ENCODE data around the gene ST7L.

The ST7L gene

DNA sequence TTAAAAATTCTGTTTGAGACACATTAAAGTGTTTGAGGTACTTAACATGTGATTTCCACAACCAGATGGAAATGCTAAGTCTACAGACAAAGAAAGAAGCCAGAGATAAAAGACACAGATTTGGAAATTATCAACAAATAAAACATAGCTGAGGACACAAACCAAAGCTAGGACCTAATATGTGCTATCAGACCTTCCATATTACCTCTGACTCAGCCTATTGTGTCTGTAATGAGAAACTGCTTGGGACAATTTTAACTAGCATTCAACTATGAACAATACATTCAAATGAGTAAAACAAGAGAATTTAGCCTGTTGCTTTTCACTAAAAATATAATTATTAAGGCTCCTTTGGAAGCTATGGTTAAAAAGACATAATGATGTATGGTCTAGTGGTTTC, 55.6 kb downstream of the ST7L start:
- no peak for DNase-seq

DNA sequence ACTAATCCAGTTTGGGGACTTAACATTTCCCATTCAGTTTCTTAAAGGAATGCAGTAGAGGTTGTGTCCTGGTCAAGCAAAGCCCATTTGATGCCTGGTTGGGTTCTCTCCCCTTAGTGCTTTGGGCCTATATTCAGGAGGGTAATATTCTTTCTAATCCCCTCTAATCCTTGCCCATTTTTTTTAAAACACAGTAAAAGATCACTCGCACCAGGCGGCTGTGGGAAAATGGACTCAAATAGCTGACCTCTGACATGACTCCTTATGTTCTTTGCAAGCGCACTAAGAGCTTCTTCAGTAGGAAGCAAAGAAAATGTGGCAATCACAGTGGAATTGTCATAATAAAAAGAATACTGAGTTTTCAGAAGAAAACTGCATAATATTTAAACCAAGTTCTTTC, 60.3 kb downstream of the ST7L start:
- no peaks in the 10 kb centered on the region for H3K36me3 ChIP-seq (ENCODE audit: control insufficient read depth in 1 of 2, insufficient read depth in 2 of 2, low read length in 2 of 2)
- no peak overlapping the region for H4K12ac ChIP-seq (ENCODE audit: low read depth, low read length)
- H3K27me3 ChIP-seq (ENCODE audit: insufficient read depth, low read length): no peaks in the 10 kb centered on the region
- H2AK5ac ChIP-seq (ENCODE audit: low read length): no peak overlapping the region
- H3K79me1 ChIP-seq (ENCODE audit: low read length): no peaks in the 10 kb centered on the region
- H3K4me2 ChIP-seq (ENCODE audit: low read length): no peak overlapping the region
- H3K9ac ChIP-seq (ENCODE audit: low read length): no peak overlapping the region
- WGBS (ENCODE audit: extremely low coverage, insufficient coverage, insufficient read length): no CpG with 5 or more reads among the region's 3 CpGs
- H4K91ac ChIP-seq (ENCODE audit: low read depth, low read length): no peak overlapping the region
- no peak overlapping the region for H2AFZ ChIP-seq (ENCODE audit: insufficient read depth, low read length, poor library complexity)
- no peaks in the 10 kb centered on the region for H3K4me1 ChIP-seq (ENCODE audit: control insufficient read depth in 1 of 2, insufficient read depth in 2 of 2, low read length in 2 of 2)
- no peak overlapping the region for H2BK5ac ChIP-seq (ENCODE audit: low read depth, low read length, poor library complexity)
- H3K23ac ChIP-seq (ENCODE audit: low read length): no peak overlapping the region
- no peak overlapping the region for H3K18ac ChIP-seq (ENCODE audit: low read length)
- no peaks in the 10 kb centered on the region for H3K9me3 ChIP-seq (ENCODE audit: insufficient read depth, low read depth, low read length)
- H4K8ac ChIP-seq (ENCODE audit: low read depth, low read length): no peak overlapping the region
- H3K14ac ChIP-seq (ENCODE audit: low read length): no peak overlapping the region
- no peaks in the 10 kb centered on the region for H3K79me2 ChIP-seq (ENCODE audit: control insufficient read depth, insufficient read depth, low read length, poor library complexity)
- no peak overlapping the region for H3K4ac ChIP-seq (ENCODE audit: low read depth, low read length)
- no peak overlapping the region for H2BK12ac ChIP-seq (ENCODE audit: low read length)
- no peak for DNase-seq
- no peak overlapping the region for H2BK120ac ChIP-seq (ENCODE audit: insufficient read depth, low read length, poor library complexity)
- no peak overlapping the region for H3K27ac ChIP-seq (ENCODE audit: low read depth, low read length)
- H3K4me3 ChIP-seq (ENCODE audit: low read depth, low read length): no peak overlapping the region

More for the DNA sequence above, 55.6 kb downstream of the ST7L start:
- no peaks in the 10 kb centered on the region for H3K27me3 ChIP-seq (ENCODE audit: insufficient read depth, low read length)
- no peak overlapping the region for H4K8ac ChIP-seq (ENCODE audit: low read depth, low read length)
- H4K12ac ChIP-seq (ENCODE audit: low read depth, low read length): no peak overlapping the region
- no peak overlapping the region for H3K9ac ChIP-seq (ENCODE audit: low read length)
- H3K18ac ChIP-seq (ENCODE audit: low read length): no peak overlapping the region
- no peak overlapping the region for H2BK12ac ChIP-seq (ENCODE audit: low read length)
- H2AFZ ChIP-seq (ENCODE audit: insufficient read depth, low read length, poor library complexity): no peak overlapping the region
- no peak overlapping the region for H2BK120ac ChIP-seq (ENCODE audit: insufficient read depth, low read length, poor library complexity)
- no peak overlapping the region for H3K27ac ChIP-seq (ENCODE audit: low read depth, low read length)
- H2AK5ac ChIP-seq (ENCODE audit: low read length): no peak overlapping the region
- H3K23ac ChIP-seq (ENCODE audit: low read length): no peak overlapping the region
- H3K79me2 ChIP-seq (ENCODE audit: control insufficient read depth, insufficient read depth, low read length, poor library complexity): no peaks in the 10 kb centered on the region
- H4K91ac ChIP-seq (ENCODE audit: low read depth, low read length): no peak overlapping the region
- no peaks in the 10 kb centered on the region for H3K36me3 ChIP-seq (ENCODE audit: control insufficient read depth in 1 of 2, insufficient read depth in 2 of 2, low read length in 2 of 2)
- no peaks in the 10 kb centered on the region for H3K79me1 ChIP-seq (ENCODE audit: low read length)
- no peak overlapping the region for H3K4ac ChIP-seq (ENCODE audit: low read depth, low read length)
- H3K4me3 ChIP-seq (ENCODE audit: low read depth, low read length): no peak overlapping the region
- H3K14ac ChIP-seq (ENCODE audit: low read length): no peak overlapping the region
- no peaks in the 10 kb centered on the region for H3K9me3 ChIP-seq (ENCODE audit: insufficient read depth, low read depth, low read length)
- no peak overlapping the region for H2BK5ac ChIP-seq (ENCODE audit: low read depth, low read length, poor library complexity)
- no peak overlapping the region for H3K4me2 ChIP-seq (ENCODE audit: low read length)
- no peaks in the 10 kb centered on the region for H3K4me1 ChIP-seq (ENCODE audit: control insufficient read depth in 1 of 2, insufficient read depth in 2 of 2, low read length in 2 of 2)

DNA sequence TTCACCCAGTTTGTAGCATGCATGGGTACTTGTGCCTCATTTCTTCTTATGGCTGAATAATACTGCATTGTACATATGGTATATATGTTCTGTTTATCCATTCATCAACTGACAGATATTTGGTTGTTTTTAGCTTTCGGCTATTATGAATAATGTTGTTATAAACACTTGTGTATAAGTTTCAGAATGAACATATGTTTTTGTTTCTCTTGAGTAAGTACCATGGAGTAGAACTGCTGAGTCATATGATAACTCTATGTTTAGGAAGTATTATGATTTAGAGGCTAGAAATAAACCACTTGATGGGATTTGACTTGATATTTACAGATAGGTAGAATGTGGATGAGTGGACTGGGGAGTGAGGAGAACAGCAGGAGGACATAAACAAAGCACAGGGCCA, 61.6 kb downstream of the ST7L start:
- no peak overlapping the region for H2BK12ac ChIP-seq (ENCODE audit: low read length)
- no peaks in the 10 kb centered on the region for H3K79me2 ChIP-seq (ENCODE audit: control insufficient read depth, insufficient read depth, low read length, poor library complexity)
- no peak overlapping the region for H4K91ac ChIP-seq (ENCODE audit: low read depth, low read length)
- H2BK5ac ChIP-seq (ENCODE audit: low read depth, low read length, poor library complexity): no peak overlapping the region
- no peaks in the 10 kb centered on the region for H3K79me1 ChIP-seq (ENCODE audit: low read length)
- no peaks in the 10 kb centered on the region for H3K9me3 ChIP-seq (ENCODE audit: insufficient read depth, low read depth, low read length)
- H3K36me3 ChIP-seq (ENCODE audit: control insufficient read depth in 1 of 2, insufficient read depth in 2 of 2, low read length in 2 of 2): peaks cover 0 to 2% of the 10 kb centered on the region in 2 experiments
- no peak overlapping the region for H3K14ac ChIP-seq (ENCODE audit: low read length)
- H3K27me3 ChIP-seq (ENCODE audit: insufficient read depth, low read length): no peaks in the 10 kb centered on the region
- H3K18ac ChIP-seq (ENCODE audit: low read length): no peak overlapping the region
- H3K4me3 ChIP-seq (ENCODE audit: low read depth, low read length): no peak overlapping the region
- WGBS (ENCODE audit: extremely low coverage, insufficient coverage, insufficient read length): no CpG with 5 or more reads among the region's 1 CpG
- no peak overlapping the region for H3K4me2 ChIP-seq (ENCODE audit: low read length)
- H3K27ac ChIP-seq (ENCODE audit: low read depth, low read length): no peak overlapping the region
- H3K4me1 ChIP-seq (ENCODE audit: control insufficient read depth in 1 of 2, insufficient read depth in 2 of 2, low read length in 2 of 2): no peaks in the 10 kb centered on the region
- no peak for DNase-seq
- H3K9ac ChIP-seq (ENCODE audit: low read length): no peak overlapping the region
- no peak overlapping the region for H4K12ac ChIP-seq (ENCODE audit: low read depth, low read length)
- H4K8ac ChIP-seq (ENCODE audit: low read depth, low read length): no peak overlapping the region
- no peak overlapping the region for H2AK5ac ChIP-seq (ENCODE audit: low read length)
- H3K4ac ChIP-seq (ENCODE audit: low read depth, low read length): no peak overlapping the region
- H2AFZ ChIP-seq (ENCODE audit: insufficient read depth, low read length, poor library complexity): no peak overlapping the region
- no peak overlapping the region for H3K23ac ChIP-seq (ENCODE audit: low read length)
- H2BK120ac ChIP-seq (ENCODE audit: insufficient read depth, low read length, poor library complexity): no peak overlapping the region

DNA sequence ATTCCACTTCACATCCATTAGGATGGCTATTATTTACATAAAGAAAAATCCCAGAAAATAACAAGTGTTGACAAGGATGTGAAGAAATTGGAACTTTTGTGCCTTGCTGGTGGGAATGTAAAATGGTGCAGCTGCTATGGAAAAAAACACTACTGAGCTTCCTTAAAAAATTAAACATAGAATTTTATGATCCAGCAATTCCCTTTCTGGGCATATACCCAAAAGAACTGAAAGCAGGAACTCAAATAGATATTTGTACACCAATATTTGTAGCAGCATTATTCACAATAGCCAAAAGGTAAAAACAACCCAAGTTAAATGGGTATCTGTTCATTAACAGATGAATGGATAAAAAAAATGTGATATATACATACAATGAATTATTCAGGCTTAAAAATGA, 64.5 kb downstream of the ST7L start:
- Histone ChIP-seq H2AK5ac (ENCODE audit: low read length) (no peak overlapping the region), H3K4ac (ENCODE audit: low read depth, low read length) (no peak overlapping the region), H3K4me3 (ENCODE audit: low read depth, low read length) (no peak overlapping the region), H2BK12ac (ENCODE audit: low read length) (no peak overlapping the region), H3K23ac (ENCODE audit: low read length) (no peak overlapping the region), H3K79me1 (ENCODE audit: low read length) (no peaks in the 10 kb centered on the region), H3K9ac (ENCODE audit: low read length) (no peak overlapping the region), H2BK120ac (ENCODE audit: insufficient read depth, low read length, poor library complexity) (no peak overlapping the region), H3K18ac (ENCODE audit: low read length) (no peak overlapping the region), H3K36me3 (ENCODE audit: control insufficient read depth in 1 of 2, insufficient read depth in 2 of 2, low read length in 2 of 2) (peaks cover 0 to 2% of the 10 kb centered on the region in 2 experiments), H4K8ac (ENCODE audit: low read depth, low read length) (no peak overlapping the region), H2AFZ (ENCODE audit: insufficient read depth, low read length, poor library complexity) (no peak overlapping the region), H3K9me3 (ENCODE audit: insufficient read depth, low read depth, low read length) (no peaks in the 10 kb centered on the region), H3K79me2 (ENCODE audit: control insufficient read depth, insufficient read depth, low read length, poor library complexity) (no peaks in the 10 kb centered on the region), H3K27ac (ENCODE audit: low read depth, low read length) (no peak overlapping the region), H4K91ac (ENCODE audit: low read depth, low read length) (no peak overlapping the region), H3K27me3 (ENCODE audit: insufficient read depth, low read length) (no peaks in the 10 kb centered on the region), H3K4me1 (ENCODE audit: control insufficient read depth in 1 of 2, insufficient read depth in 2 of 2, low read length in 2 of 2) (no peaks in the 10 kb centered on the region), H3K4me2 (ENCODE audit: low read length) (no peak overlapping the region), H4K12ac (ENCODE audit: low read depth, low read length) (no peak overlapping the region), H3K14ac (ENCODE audit: low read length) (no peak overlapping the region), H2BK5ac (ENCODE audit: low read depth, low read length, poor library complexity) (no peak overlapping the region)
- no peak for DNase-seq

DNA sequence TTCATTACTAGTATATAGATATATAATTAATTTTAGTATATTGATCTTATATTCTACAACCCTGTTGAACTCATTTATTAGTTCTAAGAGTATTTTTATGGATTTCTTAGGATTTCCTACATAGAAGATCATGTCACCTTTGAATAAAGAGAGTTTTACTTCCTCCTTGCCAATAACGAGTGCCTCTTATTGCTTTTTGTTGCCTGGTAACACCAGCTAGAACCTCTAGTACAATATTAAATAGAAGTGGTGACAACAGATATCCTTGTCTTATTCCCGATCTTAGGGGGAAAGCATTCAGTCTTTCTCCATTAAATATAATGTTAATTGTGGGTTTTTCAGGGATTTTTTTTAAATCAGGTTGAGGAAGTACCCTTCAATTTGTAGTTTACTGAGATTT, 69.4 kb downstream of the ST7L start:
- Histone ChIP-seq H3K14ac (ENCODE audit: low read length) (no peak overlapping the region), H4K91ac (ENCODE audit: low read depth, low read length) (no peak overlapping the region), H4K8ac (ENCODE audit: low read depth, low read length) (no peak overlapping the region), H4K12ac (ENCODE audit: low read depth, low read length) (no peak overlapping the region), H3K36me3 (ENCODE audit: control insufficient read depth in 1 of 2, insufficient read depth in 2 of 2, low read length in 2 of 2) (peaks cover 0 to 4% of the 10 kb centered on the region in 2 experiments), H2BK12ac (ENCODE audit: low read length) (no peak overlapping the region), H3K9me3 (ENCODE audit: insufficient read depth, low read depth, low read length) (no peaks in the 10 kb centered on the region), H2BK120ac (ENCODE audit: insufficient read depth, low read length, poor library complexity) (no peak overlapping the region), H3K4me3 (ENCODE audit: low read depth, low read length) (no peak overlapping the region), H3K79me1 (ENCODE audit: low read length) (no peaks in the 10 kb centered on the region), H3K23ac (ENCODE audit: low read length) (no peak overlapping the region), H2AFZ (ENCODE audit: insufficient read depth, low read length, poor library complexity) (no peak overlapping the region), H3K27me3 (ENCODE audit: insufficient read depth, low read length) (no peaks in the 10 kb centered on the region), H3K4me2 (ENCODE audit: low read length) (no peak overlapping the region), H3K79me2 (ENCODE audit: control insufficient read depth, insufficient read depth, low read length, poor library complexity) (no peaks in the 10 kb centered on the region), H2BK5ac (ENCODE audit: low read depth, low read length, poor library complexity) (no peak overlapping the region), H3K27ac (ENCODE audit: low read depth, low read length) (no peak overlapping the region), H2AK5ac (ENCODE audit: low read length) (no peak overlapping the region), H3K9ac (ENCODE audit: low read length) (no peak overlapping the region), H3K4ac (ENCODE audit: low read depth, low read length) (no peak overlapping the region), H3K18ac (ENCODE audit: low read length) (no peak overlapping the region), H3K4me1 (ENCODE audit: control insufficient read depth in 1 of 2, insufficient read depth in 2 of 2, low read length in 2 of 2) (no peaks in the 10 kb centered on the region)
- WGBS (ENCODE audit: extremely low coverage, insufficient coverage, insufficient read length): no CpG with 5 or more reads among the region's 2 CpGs
- DNase-seq: no peak
